BJ (cell line): ENCODE data around the gene KRTAP19-3. TPM values are rescaled to one million over a fixed set of nuclear protein-coding genes. Genes with fewer than 3 reads are reported as not detected.

Source experiments
- CTCF ChIA-PET: fragments of 350-600 bp; formaldehyde crosslinking; extraction: SDS; loops from one replicate; lab custom pipeline; 2021; ENCODE audit warnings: antibody characterized with exemption, inconsistent platforms; lab: Yijun Ruan, JAX
- POLR2A ChIA-PET: fragments of 300-600 bp; sonication (Branson Sonifier 250); formaldehyde crosslinking; extraction: SDS; loops from one replicate; lab custom pipeline; 2021; ENCODE audit warnings: antibody characterized with exemption; lab: Charles Lee
- DNase-seq: peaks from one replicate; pipeline ENCODE4 v3.0.0-alpha.2; 2011; ENCODE audit warnings: low read depth
- H3K27me3 ChIP-seq: 2 replicates; pipeline ENCODE4 v1.6.0; 2011; ENCODE audit warnings: low read length; ENCODE audit not compliant: control insufficient read depth, insufficient read depth
- H3K36me3 ChIP-seq: 2 replicates; pipeline ENCODE4 v1.5.1; 2011; ENCODE audit warnings: low read length; ENCODE audit not compliant: control insufficient read depth, insufficient read depth
- H3K4me3 ChIP-seq: 2 replicates; pipeline ENCODE4 v1.5.1; 2011; ENCODE audit warnings: low read depth, mild to moderate bottlenecking, control low read depth, low read length
- CTCF ChIP-seq: IDR thresholded peaks from 2 replicates; pipeline ENCODE4 v1.5.1; 2011; ENCODE audit warnings: low read depth, mild to moderate bottlenecking, control low read depth, inconsistent platforms, low read length, moderate library complexity; ENCODE audit not compliant: insufficient read depth
- polyA plus RNA-seq: library from polyadenylated mRNA; depleted of rRNA; stranded (reverse); fragments of >200 nt; gene quantifications from 2 replicates; pipeline ENCODE4 v1.2.3, GENCODE V29; 2011; rRNA removed
- small RNA-seq: library from RNA; depleted of rRNA; stranded (forward); fragments of <200 nt; gene quantifications from one replicate; pipeline ENCODE3, GENCODE V24; 2012; ENCODE audit warnings: low replicate concordance, low read depth; ENCODE audit not compliant: insufficient read length

The KRTAP19-3 gene
- polyA plus RNA-seq, 1 experiment: not detected

- H3K36me3 ChIP-seq: no peaks in the 10 kb centered on the region
- H3K4me3 ChIP-seq: no peak overlapping the region
- DNase-seq: no peak
- no peak for TF ChIP-seq CTCF
- H3K27me3 ChIP-seq: no peaks in the 10 kb centered on the region
- ChIA-PET POLR2A (no interaction called here), CTCF (no interaction called here)
These were observed 47.6 kb downstream of the KRTAP19-3 start for GRCh38 chr21:30444204-30444603.

GRCh38 chr21:30443226-30443625 lies 48.6 kb downstream of the KRTAP19-3 start:
- ChIA-PET CTCF (interaction anchor here (0.6 kb wide), 1 partner anchor 421 kb away, joined by 4 read pairs; no protein-coding TSS in a partner anchor), POLR2A (no interaction called here)
- no peak for TF ChIP-seq CTCF
- H3K36me3 ChIP-seq: no peaks in the 10 kb centered on the region
- no peak for DNase-seq
- no peak overlapping the region for H3K4me3 ChIP-seq
- H3K27me3 ChIP-seq: no peaks in the 10 kb centered on the region

Small RNA genes lying within 50 kb of the gene (small RNA-seq; reads per million reads assigned to genes)
- gene AP000567.1 (not detected), gene KRTAP19-10P (not detected), gene KRTAP19-11P (not detected), gene KRTAP19-9P (not detected)

Other genes with a start within 250 kb of the KRTAP19-3 start
- gene KRTAP24-1, start 209.1 kb downstream of the KRTAP19-3 start, polyA plus RNA-seq: not detected in 2 replicates
- not detected in 2 replicates for gene KRTAP25-1, start 202.5 kb downstream of the KRTAP19-3 start, polyA plus RNA-seq
- gene KRTAP26-1, start 171.7 kb downstream of the KRTAP19-3 start, polyA plus RNA-seq: not detected in 2 replicates
- not detected in 2 replicates for gene KRTAP27-1, start 154.3 kb downstream of the KRTAP19-3 start, polyA plus RNA-seq
- not detected in 2 replicates for gene KRTAP23-1, start 143.4 kb downstream of the KRTAP19-3 start, polyA plus RNA-seq
- gene KRTAP13-2, start 119.7 kb downstream of the KRTAP19-3 start, polyA plus RNA-seq: not detected in 2 replicates
- gene KRTAP13-1, start 96.0 kb downstream of the KRTAP19-3 start, polyA plus RNA-seq: not detected in 2 replicates
- not detected in 2 replicates for gene KRTAP13-3, start 66.1 kb downstream of the KRTAP19-3 start, polyA plus RNA-seq
- gene KRTAP13-4, start 61.8 kb downstream of the KRTAP19-3 start, polyA plus RNA-seq: not detected in 2 replicates
- gene KRTAP15-1, start 51.7 kb downstream of the KRTAP19-3 start, polyA plus RNA-seq: not detected in 2 replicates
- gene KRTAP19-1, start 11.6 kb downstream of the KRTAP19-3 start, polyA plus RNA-seq: not detected in 2 replicates
- not detected in 2 replicates for gene KRTAP19-2, start 4.6 kb downstream of the KRTAP19-3 start, polyA plus RNA-seq
- gene KRTAP19-4, start 5.2 kb upstream of the KRTAP19-3 start, polyA plus RNA-seq: not detected in 2 replicates
- not detected in 2 replicates for gene KRTAP19-5, start 10.1 kb upstream of the KRTAP19-3 start, polyA plus RNA-seq
- gene KRTAP19-6, start 49.9 kb upstream of the KRTAP19-3 start, polyA plus RNA-seq: not detected in 2 replicates
- gene KRTAP19-7, start 69.3 kb upstream of the KRTAP19-3 start, polyA plus RNA-seq: not detected in 2 replicates
- not detected in 2 replicates for gene KRTAP22-2, start 98.4 kb upstream of the KRTAP19-3 start, polyA plus RNA-seq
- not detected in 2 replicates for gene KRTAP6-3, start 100.4 kb upstream of the KRTAP19-3 start, polyA plus RNA-seq
- not detected in 2 replicates for gene KRTAP6-2, start 106.9 kb upstream of the KRTAP19-3 start, polyA plus RNA-seq
- gene KRTAP22-1, start 109.1 kb upstream of the KRTAP19-3 start, polyA plus RNA-seq: not detected in 2 replicates
- not detected in 2 replicates for gene KRTAP6-1, start 121.9 kb upstream of the KRTAP19-3 start, polyA plus RNA-seq
- gene KRTAP20-1, start 124.4 kb upstream of the KRTAP19-3 start, polyA plus RNA-seq: not detected in 2 replicates
- not detected in 2 replicates for gene KRTAP20-4, start 128.6 kb upstream of the KRTAP19-3 start, polyA plus RNA-seq
- gene KRTAP20-2, start 143.2 kb upstream of the KRTAP19-3 start, polyA plus RNA-seq: not detected in 2 replicates
- gene KRTAP20-3, start 150.9 kb upstream of the KRTAP19-3 start, polyA plus RNA-seq: not detected in 2 replicates
- not detected in 2 replicates for gene KRTAP21-3, start 226.8 kb upstream of the KRTAP19-3 start, polyA plus RNA-seq